ENCODE results near the gene MGME1.

The MGME1 gene

GRCh38 chr20:18030020-18030419, 61.2 kb downstream of the MGME1 start:
- no peak for DNase-seq

- DNase-seq: no peak
These were observed 62.2 kb downstream of the MGME1 start for GRCh38 chr20:18031050-18031449.

- DNase-seq: no peak
These were observed 63.2 kb downstream of the MGME1 start for GRCh38 chr20:18031888-18032509.

- no peak for DNase-seq
These were observed 64.4 kb downstream of the MGME1 start for GRCh38 chr20:18032977-18033892.

- DNase-seq: no peak
These were observed 65.2 kb downstream of the MGME1 start for GRCh38 chr20:18034039-18034438.

- DNase-seq: no peak
These were observed 70.2 kb downstream of the MGME1 start for GRCh38 chr20:18039063-18039462.
